Endodermal cell (in vitro differentiated cells): ENCODE data around the gene TACR1. TPM values are rescaled to one million over a fixed set of nuclear protein-coding genes. Genes with fewer than 3 reads are reported as not detected.

Experiments used
- DNase-seq: peaks from one replicate; pipeline ENCODE4 v3.0.0-alpha.2; 2017
- H3K27ac ChIP-seq: 2 replicates; pipeline ENCODE4 v1.5.1; 2013; ENCODE audit warnings: mild to moderate bottlenecking, low read depth, low read length, moderate library complexity
- H3K27me3 ChIP-seq: 2 replicates; pipeline ENCODE4 v1.6.1; 2013; ENCODE audit warnings: mild to moderate bottlenecking, low read length, moderate library complexity; ENCODE audit not compliant: insufficient read depth, control insufficient read depth, poor library complexity, severe bottlenecking
- H3K36me3 ChIP-seq: 2 replicates; pipeline ENCODE4 v1.7.0; 2013; ENCODE audit warnings: mild to moderate bottlenecking, low read length, moderate library complexity; ENCODE audit not compliant: control insufficient read depth, insufficient read depth
- H3K4me1 ChIP-seq: one replicate; pipeline ENCODE4 v1.7.0; 2013; ENCODE audit warnings: low read length; ENCODE audit not compliant: control insufficient read depth, insufficient read depth
- H3K4me3 ChIP-seq: 2 replicates; pipeline ENCODE4 v1.5.1; 2013; ENCODE audit warnings: mild to moderate bottlenecking, low read length, moderate library complexity
- H3K9ac ChIP-seq: 2 replicates; pipeline ENCODE4 v1.6.1; 2013; ENCODE audit warnings: mild to moderate bottlenecking, low read length, moderate library complexity; ENCODE audit not compliant: poor library complexity, severe bottlenecking; ENCODE audit errors: extremely low read depth
- H3K9me3 ChIP-seq: 2 replicates; pipeline ENCODE4 v1.6.1; 2013; ENCODE audit warnings: mild to moderate bottlenecking, low read length, moderate library complexity; ENCODE audit not compliant: control insufficient read depth
- H3K27ac Mint-ChIP-seq: 2 replicates; pipeline ENCODE4 v1.8.0; 2020; ENCODE audit warnings: mixed read lengths
- H3K27me3 Mint-ChIP-seq: 2 replicates; pipeline ENCODE4 v1.8.0; 2021; ENCODE audit warnings: mild to moderate bottlenecking, mixed read lengths; ENCODE audit not compliant: insufficient read depth
- H3K36me3 Mint-ChIP-seq: 2 replicates; pipeline ENCODE4 v1.8.0; 2020; ENCODE audit warnings: low read depth, mixed read lengths
- H3K4me1 Mint-ChIP-seq: 2 replicates; pipeline ENCODE4 v1.8.0; 2020; ENCODE audit warnings: mixed read lengths
- H3K4me3 Mint-ChIP-seq: 2 replicates; pipeline ENCODE4 v1.8.0; 2020; ENCODE audit warnings: mild to moderate bottlenecking, moderate library complexity, mixed read lengths
- H3K9me3 Mint-ChIP-seq: 2 replicates; pipeline ENCODE4 v1.8.0; 2020; ENCODE audit warnings: mild to moderate bottlenecking, mixed read lengths
- CTCF ChIP-seq: fragments of 200-600 bp; sonication (generic); conservative IDR thresholded peaks from 2 replicates; pipeline ENCODE4 v1.5.0; 2021; ENCODE audit warnings: antibody characterized with exemption, mild to moderate bottlenecking
- WGBS, 2 experiments: methylation state at CpG; one replicate each; pipeline versions ENCODE4 v1.1.5 to v1.1.7; 2013; ENCODE audit warnings: missing lambda C conversion rate in 2 of 2, mixed read lengths in 1 of 2; ENCODE audit not compliant: insufficient coverage in 1 of 2, insufficient read length in 1 of 2; 5-methylcytosine and 5-hydroxymethylcytosine counted together
- total RNA-seq, 2 donors: library from RNA; stranded (reverse); fragmentation: NEBNext Ultra II Directional in 1 of 2; extraction: Animal tissue kit (Norgen Biotek cat#: 25700) in 1 of 2; gene quantifications; 2 replicates in 1 of 2; 3 replicates in 1 of 2; pipeline ENCODE4 v1.2.1, GENCODE V29; 2021

The TACR1 gene
- total RNA-seq, 2 donors from 2014 or later = 0.09 to 0.69 TPM

- H3K9me3 ChIP-seq = no peaks in the 10 kb centered on the region
- H3K27ac Mint-ChIP-seq = no peak overlapping the region
- no peak overlapping the region for H3K9ac ChIP-seq
- no peaks in the 10 kb centered on the region for H3K36me3 Mint-ChIP-seq
- no peak for TF ChIP-seq CTCF
- no peaks in the 10 kb centered on the region for H3K9me3 Mint-ChIP-seq
- no peak overlapping the region for H3K4me3 ChIP-seq
- no peaks in the 10 kb centered on the region for H3K27me3 ChIP-seq
- H3K27me3 Mint-ChIP-seq = no peaks in the 10 kb centered on the region
- no peaks in the 10 kb centered on the region for H3K4me1 ChIP-seq
- WGBS, 2 experiments = 89 to 92% methylated on average over 2 of the region's 2 CpGs
- H3K27ac ChIP-seq = no peak overlapping the region
- H3K4me1 Mint-ChIP-seq = no peaks in the 10 kb centered on the region
- H3K4me3 Mint-ChIP-seq = no peak overlapping the region
- peak; percentile 10 for DNase-seq
- H3K36me3 ChIP-seq = no peaks in the 10 kb centered on the region
Observed at GRCh38 chr2:75067506-75067905, 131.8 kb downstream of the TACR1 start.

GRCh38 chr2:75066121-75066902 lies 133.0 kb downstream of the TACR1 start:
- no peak overlapping the region for H3K9ac ChIP-seq
- 94 to 96% methylated on average over 4 to 6 of the region's 6 CpGs for WGBS, 2 experiments

GRCh38 chr2:75065402-75066008 lies 133.8 kb downstream of the TACR1 start:
- Mint-ChIP-seq H3K9me3 (no peaks in the 10 kb centered on the region), H3K4me1 (no peaks in the 10 kb centered on the region), H3K27me3 (peaks cover 3% of the 10 kb centered on the region), H3K27ac (no peak overlapping the region), H3K36me3 (no peaks in the 10 kb centered on the region), H3K4me3 (no peak overlapping the region)
- Histone ChIP-seq H3K4me3 (no peak overlapping the region), H3K4me1 (no peaks in the 10 kb centered on the region), H3K36me3 (no peaks in the 10 kb centered on the region), H3K9ac (no peak overlapping the region), H3K9me3 (no peaks in the 10 kb centered on the region), H3K27me3 (peaks cover 2% of the 10 kb centered on the region), H3K27ac (no peak overlapping the region)
- TF ChIP-seq CTCF = no peak
- 92 to 95% methylated on average over 3 to 8 of the region's 8 CpGs for WGBS, 2 experiments
- peak; percentile 41 for DNase-seq

More at GRCh38 chr2:75066121-75066902, 133.0 kb downstream of the TACR1 start:
- no peak overlapping the region for H3K4me3 ChIP-seq
- H3K36me3 Mint-ChIP-seq = no peaks in the 10 kb centered on the region
- H3K27me3 Mint-ChIP-seq = no peaks in the 10 kb centered on the region
- no peaks in the 10 kb centered on the region for H3K9me3 Mint-ChIP-seq
- no peaks in the 10 kb centered on the region for H3K36me3 ChIP-seq
- H3K4me1 Mint-ChIP-seq = no peaks in the 10 kb centered on the region
- H3K4me1 ChIP-seq = no peaks in the 10 kb centered on the region
- H3K9me3 ChIP-seq = no peaks in the 10 kb centered on the region
- no peaks in the 10 kb centered on the region for H3K27me3 ChIP-seq
- H3K27ac Mint-ChIP-seq = no peak overlapping the region
- DNase-seq = no peak
- TF ChIP-seq CTCF = no peak
- no peak overlapping the region for H3K4me3 Mint-ChIP-seq
- peak overlapping the region; percentile 47 for H3K27ac ChIP-seq
